ENCODE results near the gene SPINT4.

GRCh38 chr20:45695496-45695895 is 26.7 kb upstream of the SPINT4 start:
- TF ChIP-seq CTCF (conservative IDR thresholded peaks at IDR 0.05; ENCODE audit: low read depth, low read length) (no peak), EZH2 (IDR thresholded peaks at IDR 0.05; ENCODE audit: low read length, unreplicated experiment) (no peak)

Data from PC-3 (cell line).